ENCODE measurements around the gene PIP5K1B.

Gene PIP5K1B

GRCh38 chr9:68740561-68740960, 35.5 kb downstream of the PIP5K1B start:
- no peak for DNase-seq

GRCh38 chr9:68741234-68741633, 36.2 kb downstream of the PIP5K1B start:
- DNase-seq: no peak

GRCh38 chr9:68741704-68742332, 36.8 kb downstream of the PIP5K1B start:
- DNase-seq: no peak

GRCh38 chr9:68742333-68742730, 37.3 kb downstream of the PIP5K1B start:
- no peak for DNase-seq

- no peak for DNase-seq
Observed at GRCh38 chr9:68744426-68744825, 39.4 kb downstream of the PIP5K1B start.

GRCh38 chr9:68746525-68746924, 41.5 kb downstream of the PIP5K1B start:
- no peak for DNase-seq

GRCh38 chr9:68747043-68747533, 42.0 kb downstream of the PIP5K1B start:
- no peak for DNase-seq

- no peak for DNase-seq
Observed at GRCh38 chr9:68749135-68749534, 44.1 kb downstream of the PIP5K1B start.

- DNase-seq: no peak
Observed at GRCh38 chr9:68749579-68750159, 44.6 kb downstream of the PIP5K1B start.

GRCh38 chr9:68750255-68750654, 45.2 kb downstream of the PIP5K1B start:
- DNase-seq: no peak

- DNase-seq: no peak
Observed at GRCh38 chr9:68750786-68751185, 45.7 kb downstream of the PIP5K1B start.

- DNase-seq: no peak
Observed at GRCh38 chr9:68751556-68751955, 46.5 kb downstream of the PIP5K1B start.

- DNase-seq: no peak
Observed at GRCh38 chr9:68755051-68755450, 50.0 kb downstream of the PIP5K1B start.

GRCh38 chr9:68755752-68756151, 50.7 kb downstream of the PIP5K1B start:
- no peak for DNase-seq

- DNase-seq: no peak
Observed at GRCh38 chr9:68759981-68760673, 55.1 kb downstream of the PIP5K1B start.

GRCh38 chr9:68760674-68761333, 55.8 kb downstream of the PIP5K1B start:
- DNase-seq: no peak

- DNase-seq: no peak
Observed at GRCh38 chr9:68762570-68762969, 57.5 kb downstream of the PIP5K1B start.

GRCh38 chr9:68763104-68763503, 58.1 kb downstream of the PIP5K1B start:
- DNase-seq: no peak

GRCh38 chr9:68768619-68769018, 63.6 kb downstream of the PIP5K1B start:
- DNase-seq: no peak

- no peak for DNase-seq
Observed at GRCh38 chr9:68769852-68770251, 64.8 kb downstream of the PIP5K1B start.

GRCh38 chr9:68771376-68771775, 66.3 kb downstream of the PIP5K1B start:
- no peak for DNase-seq

- DNase-seq: no peak
Observed at GRCh38 chr9:68775003-68775730, 70.1 kb downstream of the PIP5K1B start.

Data from KG1 (cell line).